Activated naive CD8-positive, alpha-beta T cell treated with anti-CD3 and anti-CD28 coated beads, Interleukin-2, amount 10 ng/mL, durations not matched to agents 7 days and 5 days (primary cell): ENCODE measurements around the gene GID8. TPM values are rescaled to one million over a fixed set of nuclear protein-coding genes. Genes with fewer than 3 reads are reported as not detected.

Source experiments
- ATAC-seq: fragments of 150-1000 bp; cut with Tn5 transposase; one replicate; pipeline ENCODE4 v1.10.0; 2021; ENCODE audit warnings: low read depth, moderate library complexity
- POLR2A ChIA-PET: fragments of 350-600 bp; sonication (Branson Sonifier 250); formaldehyde crosslinking; loops from one replicate; lab custom pipeline; 2021; ENCODE audit warnings: antibody characterized with exemption; lab: Charles Lee
- DNase-seq: peaks from one replicate; pipeline ENCODE4 v3.0.0; 2021
- H3K27ac Mint-ChIP-seq: one replicate; pipeline ENCODE4 v1.8.0; 2022; ENCODE audit warnings: mild to moderate bottlenecking, mixed read lengths
- H3K27me3 Mint-ChIP-seq: one replicate; pipeline ENCODE4 v1.8.0; 2022; ENCODE audit warnings: mild to moderate bottlenecking, moderate library complexity, mixed read lengths
- H3K36me3 Mint-ChIP-seq: one replicate; pipeline ENCODE4 v1.8.0; 2021; ENCODE audit warnings: mild to moderate bottlenecking, mixed read lengths
- H3K4me1 Mint-ChIP-seq: one replicate; pipeline ENCODE4 v1.8.0; 2021; ENCODE audit warnings: mixed read lengths
- H3K4me3 Mint-ChIP-seq: one replicate; pipeline ENCODE4 v1.8.0; 2022; ENCODE audit warnings: mild to moderate bottlenecking, moderate library complexity, mixed read lengths
- H3K9me3 Mint-ChIP-seq: one replicate; pipeline ENCODE4 v1.8.0; 2021; ENCODE audit warnings: mixed read lengths
- total RNA-seq, 2 experiments: library from RNA; stranded (reverse); gene quantifications; one replicate each; pipeline ENCODE4 v1.2.3, GENCODE V29; 2021

GID8 gene
- total RNA-seq, 2 experiments from 2014 or later, result 42.1 to 43.0 TPM

- peaks cover 35% of the 10 kb centered on the region for H3K4me1 Mint-ChIP-seq
- ATAC-seq, result no peak
- no peaks in the 10 kb centered on the region for H3K9me3 Mint-ChIP-seq
- no peaks in the 10 kb centered on the region for H3K27me3 Mint-ChIP-seq
- peak overlapping the region; percentile 26 for H3K27ac Mint-ChIP-seq
- POLR2A ChIA-PET, result interaction anchor here (0.7 to 0.8 kb wide), 2 partner anchors 56 to 111 kb away, joined by 3 read pairs; no protein-coding TSS in a partner anchor
- H3K4me3 Mint-ChIP-seq, result no peak overlapping the region
- H3K36me3 Mint-ChIP-seq, result peaks cover 14% of the 10 kb centered on the region
- DNase-seq, result no peak
These were observed 39.6 kb upstream of the GID8 start for GRCh38 chr20:62898093-62898964.

GRCh38 chr20:62898970-62899632 lies 38.8 kb upstream of the GID8 start:
- no peak for DNase-seq
- POLR2A ChIA-PET, result interaction anchor here (0.7 to 2.8 kb wide), 5 partner anchors 19 to 110 kb away, joined by 3 to 9 read pairs (median 3); no protein-coding TSS in a partner anchor
- peaks cover 37% of the 10 kb centered on the region for H3K4me1 Mint-ChIP-seq
- H3K27ac Mint-ChIP-seq, result peak overlapping the region; percentile 61
- peak; percentile 23 for ATAC-seq
- no peaks in the 10 kb centered on the region for H3K27me3 Mint-ChIP-seq
- H3K4me3 Mint-ChIP-seq, result peak overlapping the region; percentile 30
- peaks cover 10% of the 10 kb centered on the region for H3K36me3 Mint-ChIP-seq
- H3K9me3 Mint-ChIP-seq, result no peaks in the 10 kb centered on the region

GRCh38 chr20:62899633-62900051 lies 38.3 kb upstream of the GID8 start:
- H3K4me3 Mint-ChIP-seq, result no peak overlapping the region
- ATAC-seq, result no peak
- POLR2A ChIA-PET, result interaction anchor here (0.8 to 2.8 kb wide), 4 partner anchors 19 to 109 kb away, joined by 3 to 9 read pairs (median 4); no protein-coding TSS in a partner anchor
- H3K36me3 Mint-ChIP-seq, result peaks cover 7% of the 10 kb centered on the region
- peaks cover 37% of the 10 kb centered on the region for H3K4me1 Mint-ChIP-seq
- no peak for DNase-seq
- no peaks in the 10 kb centered on the region for H3K27me3 Mint-ChIP-seq
- H3K27ac Mint-ChIP-seq, result peak overlapping the region; percentile 92
- H3K9me3 Mint-ChIP-seq, result no peaks in the 10 kb centered on the region

- POLR2A ChIA-PET, result interaction anchor here (1.0 to 4.0 kb wide), 5 partner anchors 18 to 54 kb away, joined by 3 to 15 read pairs (median 9); partner anchors contain the start of gene DIDO1
- Mint-ChIP-seq H3K9me3 (no peaks in the 10 kb centered on the region), H3K36me3 (peaks cover 10% of the 10 kb centered on the region), H3K27ac (peak overlapping the region; percentile 92), H3K4me1 (peaks cover 37% of the 10 kb centered on the region), H3K4me3 (peak overlapping the region; percentile 70), H3K27me3 (no peaks in the 10 kb centered on the region)
- peak; percentile 90 for ATAC-seq
- DNase-seq, result peak; percentile 78
These were observed 37.8 kb upstream of the GID8 start for GRCh38 chr20:62900052-62900691.

GRCh38 chr20:62900692-62901584 lies 37.0 kb upstream of the GID8 start:
- H3K27ac Mint-ChIP-seq, result peak overlapping the region; percentile 92
- H3K9me3 Mint-ChIP-seq, result no peaks in the 10 kb centered on the region
- H3K4me1 Mint-ChIP-seq, result peaks cover 39% of the 10 kb centered on the region
- peaks cover 13% of the 10 kb centered on the region for H3K36me3 Mint-ChIP-seq
- peak; percentile 7 for ATAC-seq
- POLR2A ChIA-PET, result interaction anchor here (1.2 to 4.0 kb wide), 4 partner anchors 11 to 53 kb away, joined by 4 to 15 read pairs (median 9); partner anchors contain the start of gene DIDO1
- H3K4me3 Mint-ChIP-seq, result no peak overlapping the region
- no peaks in the 10 kb centered on the region for H3K27me3 Mint-ChIP-seq
- no peak for DNase-seq

- Mint-ChIP-seq H3K27ac (no peak overlapping the region), H3K4me1 (peaks cover 39% of the 10 kb centered on the region), H3K36me3 (peaks cover 22% of the 10 kb centered on the region), H3K9me3 (no peaks in the 10 kb centered on the region), H3K4me3 (no peak overlapping the region), H3K27me3 (no peaks in the 10 kb centered on the region)
- ATAC-seq (no peak), DNase-seq (no peak)
- POLR2A ChIA-PET, result interaction anchor here (1.2 to 4.0 kb wide), 4 partner anchors 10 to 52 kb away, joined by 4 to 15 read pairs (median 9); partner anchors contain the start of gene DIDO1
These were observed 36.1 kb upstream of the GID8 start for GRCh38 chr20:62901891-62902290.

- no peak overlapping the region for H3K4me3 Mint-ChIP-seq
- peaks cover 46% of the 10 kb centered on the region for H3K4me1 Mint-ChIP-seq
- H3K27me3 Mint-ChIP-seq, result no peaks in the 10 kb centered on the region
- H3K36me3 Mint-ChIP-seq, result peaks cover 25% of the 10 kb centered on the region
- ATAC-seq, result no peak
- no peak overlapping the region for H3K27ac Mint-ChIP-seq
- DNase-seq, result no peak
- H3K9me3 Mint-ChIP-seq, result no peaks in the 10 kb centered on the region
- POLR2A ChIA-PET, result interaction anchor here (0.9 to 4.0 kb wide), 6 partner anchors 9 to 51 kb away, joined by 3 to 15 read pairs (median 5); partner anchors contain the start of gene DIDO1
These were observed 34.9 kb upstream of the GID8 start for GRCh38 chr20:62902926-62903615.

GRCh38 chr20:62905536-62906117 lies 32.3 kb upstream of the GID8 start:
- Mint-ChIP-seq H3K4me1 (peaks cover 29% of the 10 kb centered on the region), H3K27ac (peak overlapping the region; percentile 46), H3K36me3 (peaks cover 36% of the 10 kb centered on the region), H3K4me3 (no peak overlapping the region), H3K27me3 (no peaks in the 10 kb centered on the region), H3K9me3 (no peaks in the 10 kb centered on the region)
- POLR2A ChIA-PET, result no interaction called here
- DNase-seq (no peak), ATAC-seq (no peak)

- DNase-seq, result no peak
- H3K9me3 Mint-ChIP-seq, result no peaks in the 10 kb centered on the region
- peaks cover 40% of the 10 kb centered on the region for H3K36me3 Mint-ChIP-seq
- no peak for ATAC-seq
- no peak overlapping the region for H3K27ac Mint-ChIP-seq
- POLR2A ChIA-PET, result no interaction called here
- H3K27me3 Mint-ChIP-seq, result no peaks in the 10 kb centered on the region
- H3K4me3 Mint-ChIP-seq, result no peak overlapping the region
- peaks cover 28% of the 10 kb centered on the region for H3K4me1 Mint-ChIP-seq
These were observed 31.7 kb upstream of the GID8 start for GRCh38 chr20:62906209-62906608.

GRCh38 chr20:62906647-62907375 lies 31.1 kb upstream of the GID8 start:
- no peaks in the 10 kb centered on the region for H3K9me3 Mint-ChIP-seq
- no peak overlapping the region for H3K27ac Mint-ChIP-seq
- DNase-seq (no peak), ATAC-seq (no peak)
- H3K27me3 Mint-ChIP-seq, result no peaks in the 10 kb centered on the region
- H3K36me3 Mint-ChIP-seq, result peaks cover 43% of the 10 kb centered on the region
- POLR2A ChIA-PET, result interaction anchor here (0.6 to 2.5 kb wide), 4 partner anchors 12 to 70 kb away, joined by 3 to 17 read pairs (median 8); partner anchors contain the start of gene DIDO1
- peaks cover 24% of the 10 kb centered on the region for H3K4me1 Mint-ChIP-seq
- no peak overlapping the region for H3K4me3 Mint-ChIP-seq
